GM23248 (cell line): ENCODE results near the gene KCTD2. TPM values are rescaled to one million over a fixed set of nuclear protein-coding genes. Genes with fewer than 3 reads are reported as not detected.

Source experiments
- DNase-seq: peaks from one replicate; pipeline ENCODE4 v3.0.0-alpha.2; 2015
- H2AFZ ChIP-seq: fragments of 200-600 bp; sonication (generic); 2 replicates; pipeline ENCODE4 v1.6.1; 2016; ENCODE audit warnings: antibody characterized with exemption
- H3F3A ChIP-seq: fragments of 200-600 bp; sonication (generic); 2 replicates; pipeline ENCODE4 v1.6.1; 2016; ENCODE audit warnings: mild to moderate bottlenecking, antibody characterized with exemption, mixed run types; ENCODE audit not compliant: insufficient read depth
- H3K27ac ChIP-seq: fragments of 200-600 bp; sonication (generic); 2 replicates; pipeline ENCODE4 v1.5.1; 2016; ENCODE audit warnings: mild to moderate bottlenecking
- H3K27me3 ChIP-seq: fragments of 200-600 bp; sonication (generic); replicated peaks from 2 replicates; pipeline ENCODE4 v1.6.1; 2016; ENCODE audit warnings: mild to moderate bottlenecking; ENCODE audit not compliant: insufficient read depth
- H3K36me3 ChIP-seq: fragments of 200-600 bp; sonication (generic); 2 replicates; pipeline ENCODE4 v1.6.1; 2016; ENCODE audit warnings: low read depth, mild to moderate bottlenecking
- H3K4me1 ChIP-seq: fragments of 200-600 bp; sonication (generic); 2 replicates; pipeline ENCODE4 v1.6.1; 2016; ENCODE audit warnings: mild to moderate bottlenecking; ENCODE audit not compliant: insufficient read depth
- H3K4me2 ChIP-seq: fragments of 200-600 bp; sonication (generic); one replicate; pipeline ENCODE4 v1.6.1; 2016; ENCODE audit warnings: mild to moderate bottlenecking; ENCODE audit not compliant: unreplicated experiment
- H3K4me3 ChIP-seq: fragments of 200-600 bp; sonication (generic); 2 replicates; pipeline ENCODE4 v1.5.1; 2016; ENCODE audit warnings: mild to moderate bottlenecking
- H3K79me2 ChIP-seq: fragments of 200-600 bp; sonication (generic); 2 replicates; pipeline ENCODE4 v1.6.1; 2016; ENCODE audit warnings: mild to moderate bottlenecking; ENCODE audit not compliant: insufficient read depth
- H3K9ac ChIP-seq: fragments of 200-600 bp; sonication (generic); 2 replicates; pipeline ENCODE4 v1.6.1; 2016; ENCODE audit warnings: mild to moderate bottlenecking
- H3K9me2 ChIP-seq: fragments of 200-600 bp; sonication (generic); 2 replicates; pipeline ENCODE4 v1.6.1; 2016; ENCODE audit warnings: mixed run types, mild to moderate bottlenecking, moderate library complexity; ENCODE audit not compliant: insufficient read depth
- H3K9me3 ChIP-seq: fragments of 200-600 bp; sonication (generic); one replicate; pipeline ENCODE4 v1.6.1; 2017; ENCODE audit warnings: low read depth
- H4K20me1 ChIP-seq: fragments of 200-600 bp; sonication (generic); 2 replicates; pipeline ENCODE4 v1.6.0; 2016; ENCODE audit not compliant: insufficient read depth
- EZH2 ChIP-seq: fragments of 200-600 bp; sonication (generic); IDR thresholded peaks from 2 replicates; pipeline ENCODE4 v1.6.1; 2018; ENCODE audit warnings: antibody characterized with exemption, mild to moderate bottlenecking; ENCODE audit not compliant: insufficient read depth, poor library complexity, severe bottlenecking
- EZH2phosphoT487 ChIP-seq: fragments of 200-600 bp; sonication (generic); IDR thresholded peaks from 2 replicates; pipeline ENCODE4 v1.6.1; 2018; ENCODE audit warnings: antibody characterized with exemption, moderate library complexity, mild to moderate bottlenecking, low read depth; ENCODE audit not compliant: insufficient read depth
- WGBS, 2 experiments: methylation state at CpG; one replicate each; pipeline ENCODE4 v1.1.6; 2015 to 2017; ENCODE audit warnings: low lambda C conversion rate in 2 of 2, low coverage in 1 of 2; ENCODE audit errors: missing lambda C conversion rate in 2 of 2; 5-methylcytosine and 5-hydroxymethylcytosine counted together
- in situ Hi-C: fragments of 300-500 bp; cut with MboI; formaldehyde crosslinking; loops from 2 replicates; pipeline ENCODE4 v1.15.0; 2020
- polyA plus RNA-seq: library from polyadenylated mRNA; unstranded; fragments of >200 nt; fragmentation: Nextera tagmentation; extraction: Ambion mirVana; gene quantifications from 2 replicates; pipeline ENCODE4 v1.2.1, GENCODE V29; 2016
- total RNA-seq: library from RNA; depleted of rRNA; stranded (reverse); fragments of >200 nt; shearing (Covaris generic); gene quantifications from 2 replicates; pipeline ENCODE4 v1.2.3, GENCODE V29; 2014

The KCTD2 gene
- total and polyA plus RNA-seq, 2 experiments from 2014 or later: 6.5 to 19.9 TPM

GRCh38 chr17:75030161-75030560 is 16.9 kb upstream of the KCTD2 start:
- 70 to 75% methylated on average over 8 of the region's 8 CpGs for WGBS, 2 experiments
- no peaks in the 10 kb centered on the region for H3K9me2 ChIP-seq
- peaks cover 4% of the 10 kb centered on the region; the same call in 1 of the 2 replicates for H3K4me1 ChIP-seq
- H3K27me3 ChIP-seq: no peaks in the 10 kb centered on the region
- no peak overlapping the region for H2AFZ ChIP-seq
- no peak overlapping the region for H3K4me2 ChIP-seq
- H3K36me3 ChIP-seq: no peaks in the 10 kb centered on the region
- H3K4me3 ChIP-seq: no peak overlapping the region
- H3K79me2 ChIP-seq: no peaks in the 10 kb centered on the region
- peaks cover 18% of the 10 kb centered on the region for H3F3A ChIP-seq
- no peak for DNase-seq
- H3K27ac ChIP-seq: no peak overlapping the region
- no peaks in the 10 kb centered on the region for H3K9me3 ChIP-seq
- TF ChIP-seq EZH2phosphoT487 (no peak), EZH2 (no peak)
- in situ Hi-C loops: no loop called here
- no peaks in the 10 kb centered on the region for H4K20me1 ChIP-seq
- H3K9ac ChIP-seq: no peak overlapping the region

- H3K9me2 ChIP-seq: no peaks in the 10 kb centered on the region
- peak overlapping the region; percentile 83 for H3K27ac ChIP-seq
- H3K9me3 ChIP-seq: no peaks in the 10 kb centered on the region
- no peaks in the 10 kb centered on the region for H4K20me1 ChIP-seq
- WGBS, 2 experiments: 5 to 6% methylated on average over 10 of the region's 10 CpGs
- H3K79me2 ChIP-seq: no peaks in the 10 kb centered on the region
- no peaks in the 10 kb centered on the region for H3K27me3 ChIP-seq
- in situ Hi-C loops: no loop called here
- peaks cover 20% of the 10 kb centered on the region for H3K4me1 ChIP-seq
- H3K4me3 ChIP-seq: peak overlapping the region; percentile 92
- H3K36me3 ChIP-seq: no peaks in the 10 kb centered on the region
- peak; percentile 95 for DNase-seq
- H3K9ac ChIP-seq: peak overlapping the region; percentile 98
- H2AFZ ChIP-seq: peak overlapping the region; percentile 92
- peaks cover 34% of the 10 kb centered on the region for H3F3A ChIP-seq
- peak overlapping the region; percentile 95 for H3K4me2 ChIP-seq
- TF ChIP-seq EZH2: no peak
- no peak for TF ChIP-seq EZH2phosphoT487
Measured at GRCh38 chr17:75031972-75032719, 14.9 kb upstream of the KCTD2 start.

- no peaks in the 10 kb centered on the region for H3K9me2 ChIP-seq
- H3K27me3 ChIP-seq: no peaks in the 10 kb centered on the region
- H3K27ac ChIP-seq: peak overlapping the region; percentile 83
- H3K4me3 ChIP-seq: peak overlapping the region; percentile 92
- DNase-seq: peak; percentile 60
- whole genome bisulfite sequencing, 2 experiments: 0 to 1% methylated on average over 13 of the region's 13 CpGs
- peak overlapping the region; percentile 95 for H3K4me2 ChIP-seq
- no peaks in the 10 kb centered on the region for H3K79me2 ChIP-seq
- H3K9me3 ChIP-seq: no peaks in the 10 kb centered on the region
- H3F3A ChIP-seq: peaks cover 34% of the 10 kb centered on the region
- H3K9ac ChIP-seq: peak overlapping the region; percentile 98
- TF ChIP-seq EZH2 (no peak), EZH2phosphoT487 (no peak)
- in situ Hi-C loops: no loop called here
- H3K4me1 ChIP-seq: peaks cover 20% of the 10 kb centered on the region
- no peaks in the 10 kb centered on the region for H4K20me1 ChIP-seq
- H3K36me3 ChIP-seq: no peaks in the 10 kb centered on the region
- peak overlapping the region; percentile 92 for H2AFZ ChIP-seq
Measured at GRCh38 chr17:75032720-75033280, 14.2 kb upstream of the KCTD2 start.

- no peak for TF ChIP-seq EZH2phosphoT487
- no peak for TF ChIP-seq EZH2
- WGBS, 2 experiments: 0 to 3% methylated on average over 36 of the region's 36 CpGs
- H4K20me1 ChIP-seq: no peaks in the 10 kb centered on the region
- 0 out of 2 replicates have a peak, but pooled peaks cover 2% of the 10 kb centered on the region for H3K36me3 ChIP-seq
- H3K4me2 ChIP-seq: peak overlapping the region; percentile 95
- peak overlapping the region; percentile 91 for H3K27ac ChIP-seq
- no peaks in the 10 kb centered on the region for H3K27me3 ChIP-seq
- H3K79me2 ChIP-seq: no peaks in the 10 kb centered on the region
- H2AFZ ChIP-seq: peak overlapping the region; percentile 92
- peak overlapping the region; percentile 92 for H3K4me3 ChIP-seq
- H3K4me1 ChIP-seq: peaks cover 20% of the 10 kb centered on the region
- DNase-seq: peak; percentile 92
- no peaks in the 10 kb centered on the region for H3K9me3 ChIP-seq
- peak overlapping the region; percentile 98 for H3K9ac ChIP-seq
- H3F3A ChIP-seq: peaks cover 36% of the 10 kb centered on the region
- in situ Hi-C loops: no loop called here
- H3K9me2 ChIP-seq: no peaks in the 10 kb centered on the region
Measured at GRCh38 chr17:75033346-75034235, 13.4 kb upstream of the KCTD2 start.
